ENCODE results near the gene TMEM156. TPM values are rescaled to one million over a fixed set of nuclear protein-coding genes. Genes with fewer than 3 reads are reported as not detected.

The TMEM156 gene
- total RNA-seq, 1 donor from 2014 or later: not detected

DNA sequence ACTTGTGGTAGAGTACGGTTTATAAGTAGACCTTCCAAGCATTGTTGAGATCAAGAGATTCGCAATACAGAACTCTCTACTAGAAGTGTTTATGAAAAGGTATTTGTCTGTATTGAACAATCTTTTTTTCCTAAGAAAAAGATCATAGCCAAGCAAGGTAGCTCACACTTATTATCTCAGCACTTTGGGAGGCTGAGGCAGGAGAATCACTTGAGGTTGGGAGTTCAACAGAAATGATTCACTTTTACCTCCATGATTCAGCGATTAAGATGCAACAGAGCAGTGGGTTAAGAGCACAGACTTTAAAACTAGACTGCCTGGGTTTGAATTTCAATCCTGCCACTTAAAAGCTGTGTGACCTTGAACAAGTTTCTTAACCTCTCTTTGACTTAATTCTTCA lies 74.3 kb downstream of the TMEM156 start:
- no peaks in the 10 kb centered on the region for H3K36me3 Mint-ChIP-seq (ENCODE audit: insufficient read depth)

DNA sequence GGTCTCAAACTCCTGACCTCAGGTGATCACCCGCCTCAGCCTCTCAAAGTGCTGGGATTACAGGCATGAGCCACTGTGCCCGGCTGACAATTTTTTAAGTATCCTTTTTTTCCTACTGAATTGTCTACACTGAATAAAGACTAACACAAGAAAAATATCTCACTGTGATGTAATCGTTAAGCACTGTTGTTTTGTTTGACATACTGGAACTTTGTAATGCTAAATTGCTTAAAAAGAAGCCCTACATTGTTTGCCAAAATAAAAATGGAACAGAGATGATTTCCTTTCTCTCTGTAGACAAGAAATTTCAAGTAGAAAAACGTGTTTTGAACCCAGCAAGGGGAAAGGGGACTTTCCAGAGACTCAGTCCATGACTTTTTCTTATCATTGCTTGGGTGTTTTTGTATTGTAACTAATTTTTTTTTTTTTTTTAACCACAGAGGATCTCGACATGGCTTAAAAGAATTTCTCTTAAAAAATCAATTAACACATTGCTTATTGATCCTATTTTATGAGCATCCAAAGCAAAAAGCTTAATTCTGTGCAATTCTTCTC lies 74.9 kb downstream of the TMEM156 start:
- peaks cover 9% of the 10 kb centered on the region for H3K4me1 Mint-ChIP-seq (ENCODE audit: low read depth)
- H3K9me3 Mint-ChIP-seq (ENCODE audit: low read depth): peaks cover 13% of the 10 kb centered on the region
- no peak for DNase-seq (ENCODE audit: low spot score, unreplicated experiment)
- TF ChIP-seq, protein P1, sequence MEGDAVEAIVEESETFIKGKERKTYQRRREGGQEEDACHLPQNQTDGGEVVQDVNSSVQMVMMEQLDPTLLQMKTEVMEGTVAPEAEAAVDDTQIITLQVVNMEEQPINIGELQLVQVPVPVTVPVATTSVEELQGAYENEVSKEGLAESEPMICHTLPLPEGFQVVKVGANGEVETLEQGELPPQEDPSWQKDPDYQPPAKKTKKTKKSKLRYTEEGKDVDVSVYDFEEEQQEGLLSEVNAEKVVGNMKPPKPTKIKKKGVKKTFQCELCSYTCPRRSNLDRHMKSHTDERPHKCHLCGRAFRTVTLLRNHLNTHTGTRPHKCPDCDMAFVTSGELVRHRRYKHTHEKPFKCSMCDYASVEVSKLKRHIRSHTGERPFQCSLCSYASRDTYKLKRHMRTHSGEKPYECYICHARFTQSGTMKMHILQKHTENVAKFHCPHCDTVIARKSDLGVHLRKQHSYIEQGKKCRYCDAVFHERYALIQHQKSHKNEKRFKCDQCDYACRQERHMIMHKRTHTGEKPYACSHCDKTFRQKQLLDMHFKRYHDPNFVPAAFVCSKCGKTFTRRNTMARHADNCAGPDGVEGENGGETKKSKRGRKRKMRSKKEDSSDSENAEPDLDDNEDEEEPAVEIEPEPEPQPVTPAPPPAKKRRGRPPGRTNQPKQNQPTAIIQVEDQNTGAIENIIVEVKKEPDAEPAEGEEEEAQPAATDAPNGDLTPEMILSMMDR (IDR thresholded peaks at IDR 0.05; ENCODE audit: unreplicated experiment): no peak
- no peaks in the 10 kb centered on the region for H3K36me3 Mint-ChIP-seq (ENCODE audit: insufficient read depth)
- H3K4me3 Mint-ChIP-seq (ENCODE audit: low read depth): no peak overlapping the region
- H3K27me3 Mint-ChIP-seq: peaks cover 7% of the 10 kb centered on the region
- H3K27ac Mint-ChIP-seq: no peak overlapping the region

More for the DNA sequence above, 74.3 kb downstream of the TMEM156 start:
- H3K27ac Mint-ChIP-seq: no peak overlapping the region
- TF ChIP-seq, protein P1 (IDR thresholded peaks at IDR 0.05; ENCODE audit: unreplicated experiment): no peak
- H3K4me1 Mint-ChIP-seq (ENCODE audit: low read depth): peaks cover 9% of the 10 kb centered on the region
- H3K4me3 Mint-ChIP-seq (ENCODE audit: low read depth): no peak overlapping the region
- peaks cover 7% of the 10 kb centered on the region for H3K27me3 Mint-ChIP-seq
- DNase-seq (ENCODE audit: low spot score, unreplicated experiment): no peak
- peaks cover 13% of the 10 kb centered on the region for H3K9me3 Mint-ChIP-seq (ENCODE audit: low read depth)

DNA sequence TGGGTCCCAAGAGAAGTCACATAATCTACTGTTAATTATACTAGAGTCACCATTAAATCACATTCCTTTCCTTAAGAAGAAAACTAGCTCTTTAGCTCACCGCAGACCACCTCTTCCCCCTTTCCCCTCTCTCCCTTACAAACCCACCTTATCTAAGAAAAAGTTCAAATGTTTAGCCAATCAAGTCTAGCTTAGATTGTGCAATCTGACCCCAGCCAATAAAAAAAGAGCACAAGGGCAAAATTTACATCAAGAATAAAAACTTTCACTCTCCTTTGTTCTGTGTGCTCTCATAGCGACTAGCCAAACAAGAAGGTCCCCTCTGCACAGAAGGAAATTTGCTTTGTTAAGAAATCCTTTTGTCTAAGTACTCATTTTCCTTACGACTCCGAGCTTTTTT lies 76.3 kb downstream of the TMEM156 start:
- Mint-ChIP-seq H3K27ac (no peak overlapping the region), H3K36me3 (ENCODE audit: insufficient read depth) (no peaks in the 10 kb centered on the region), H3K4me1 (ENCODE audit: low read depth) (peaks cover 9% of the 10 kb centered on the region), H3K9me3 (ENCODE audit: low read depth) (peaks cover 5% of the 10 kb centered on the region), H3K4me3 (ENCODE audit: low read depth) (no peak overlapping the region), H3K27me3 (peaks cover 7% of the 10 kb centered on the region)
- TF ChIP-seq, protein P1 (IDR thresholded peaks at IDR 0.05; ENCODE audit: unreplicated experiment): no peak
- DNase-seq (ENCODE audit: low spot score, unreplicated experiment): no peak

DNA sequence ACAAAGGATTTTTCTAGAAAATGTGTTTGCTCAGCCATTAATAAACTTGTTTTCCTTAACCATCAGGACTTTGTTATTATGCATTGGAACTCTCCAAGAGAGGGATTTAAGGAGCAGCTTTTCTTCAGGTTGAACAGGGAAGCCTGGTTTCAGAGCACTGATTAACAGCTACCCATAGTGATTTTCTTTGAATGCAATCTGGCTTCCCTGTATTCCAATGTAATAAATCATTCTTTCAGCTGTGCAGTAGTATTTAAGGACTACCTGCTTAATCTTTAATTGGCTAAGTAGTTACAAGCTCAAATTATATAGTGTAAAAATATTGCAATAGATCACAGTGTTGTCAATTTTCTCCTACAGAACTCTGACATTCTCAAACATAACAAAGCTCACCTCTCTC lies 77.5 kb downstream of the TMEM156 start:
- no peaks in the 10 kb centered on the region for H3K36me3 Mint-ChIP-seq (ENCODE audit: insufficient read depth)
- peaks cover 14% of the 10 kb centered on the region for H3K4me1 Mint-ChIP-seq (ENCODE audit: low read depth)
- H3K27me3 Mint-ChIP-seq: peaks cover 7% of the 10 kb centered on the region
- no peak overlapping the region for H3K4me3 Mint-ChIP-seq (ENCODE audit: low read depth)
- DNase-seq (ENCODE audit: low spot score, unreplicated experiment): no peak
- TF ChIP-seq, protein P1 (IDR thresholded peaks at IDR 0.05; ENCODE audit: unreplicated experiment): no peak
- H3K9me3 Mint-ChIP-seq (ENCODE audit: low read depth): peaks cover 5% of the 10 kb centered on the region
- H3K27ac Mint-ChIP-seq: no peak overlapping the region

DNA sequence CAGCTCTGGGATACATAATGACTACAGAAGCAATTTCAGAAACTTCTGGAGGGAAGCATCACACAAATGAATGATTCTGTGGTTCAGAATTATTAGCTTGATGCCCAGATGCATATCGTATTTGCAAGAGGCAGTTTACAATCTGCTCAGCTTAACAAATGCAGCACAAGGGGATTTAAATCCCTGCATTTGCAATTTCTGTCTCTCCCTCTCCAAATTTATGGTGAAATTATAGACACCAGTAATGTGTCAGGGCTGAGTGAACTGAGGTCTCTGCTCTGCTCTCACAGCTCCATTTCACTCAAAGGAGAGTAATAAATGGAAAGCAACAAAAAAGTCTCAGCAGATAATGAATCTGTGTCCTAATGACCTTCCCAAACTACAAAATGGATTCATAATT lies 80.2 kb downstream of the TMEM156 start:
- TF ChIP-seq, protein P1 (IDR thresholded peaks at IDR 0.05; ENCODE audit: unreplicated experiment): no peak
- no peak for DNase-seq (ENCODE audit: low spot score, unreplicated experiment)
- Mint-ChIP-seq H3K36me3 (ENCODE audit: insufficient read depth) (no peaks in the 10 kb centered on the region), H3K27ac (no peak overlapping the region), H3K27me3 (peaks cover 7% of the 10 kb centered on the region), H3K4me1 (ENCODE audit: low read depth) (peaks cover 15% of the 10 kb centered on the region), H3K4me3 (ENCODE audit: low read depth) (no peak overlapping the region), H3K9me3 (ENCODE audit: low read depth) (peaks cover 3% of the 10 kb centered on the region)
